Measurements from ENCODE around the gene KIDINS220. TPM values are rescaled to one million over a fixed set of nuclear protein-coding genes. Genes with fewer than 3 reads are reported as not detected.

Gene KIDINS220
- total and polyA plus RNA-seq, 9 of the 15 experiments (the other 6 are each of a cell fraction or from before 2014, with no cell fraction given), result 15.2 to 48.0 (median 34.4) TPM

- TF ChIP-seq ZBTB40 (IDR thresholded peaks at IDR 0.05) (peak; percentile 29; the same call in 1 of the 2 replicates), ZBTB40 (CRISPR knock-in tag; IDR thresholded peaks at IDR 0.05) (no peak), TCF7L2 (IDR thresholded peaks at IDR 0.05; ENCODE audit: low read depth, low read length) (no peak), MCM5 (IDR thresholded peaks at IDR 0.05; ENCODE audit: low read depth) (no peak), ZNF354B (CRISPR knock-in tag; IDR thresholded peaks at IDR 0.05) (no peak), ZNF785 (CRISPR knock-in tag; IDR thresholded peaks at IDR 0.05) (no peak), SNAPC5 (CRISPR knock-in tag; IDR thresholded peaks at IDR 0.05) (no peak)
- TF ChIP-seq, protein P1, sequence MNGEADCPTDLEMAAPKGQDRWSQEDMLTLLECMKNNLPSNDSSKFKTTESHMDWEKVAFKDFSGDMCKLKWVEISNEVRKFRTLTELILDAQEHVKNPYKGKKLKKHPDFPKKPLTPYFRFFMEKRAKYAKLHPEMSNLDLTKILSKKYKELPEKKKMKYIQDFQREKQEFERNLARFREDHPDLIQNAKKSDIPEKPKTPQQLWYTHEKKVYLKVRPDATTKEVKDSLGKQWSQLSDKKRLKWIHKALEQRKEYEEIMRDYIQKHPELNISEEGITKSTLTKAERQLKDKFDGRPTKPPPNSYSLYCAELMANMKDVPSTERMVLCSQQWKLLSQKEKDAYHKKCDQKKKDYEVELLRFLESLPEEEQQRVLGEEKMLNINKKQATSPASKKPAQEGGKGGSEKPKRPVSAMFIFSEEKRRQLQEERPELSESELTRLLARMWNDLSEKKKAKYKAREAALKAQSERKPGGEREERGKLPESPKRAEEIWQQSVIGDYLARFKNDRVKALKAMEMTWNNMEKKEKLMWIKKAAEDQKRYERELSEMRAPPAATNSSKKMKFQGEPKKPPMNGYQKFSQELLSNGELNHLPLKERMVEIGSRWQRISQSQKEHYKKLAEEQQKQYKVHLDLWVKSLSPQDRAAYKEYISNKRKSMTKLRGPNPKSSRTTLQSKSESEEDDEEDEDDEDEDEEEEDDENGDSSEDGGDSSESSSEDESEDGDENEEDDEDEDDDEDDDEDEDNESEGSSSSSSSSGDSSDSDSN (IDR thresholded peaks at IDR 0.05; ENCODE audit: borderline replicate concordance in 1 of 2, low read depth in 2 of 2, low read length in 2 of 2), result 0 out of 4 replicates have a peak, but pooled peaks of 1 of the 2 experiments have one; percentile 58
Observed at GRCh38 chr2:8682719-8683667, 154.4 kb downstream of the KIDINS220 start (continued).

Data from K562 (cell line).